Neural progenitor cell (in vitro differentiated cells): ENCODE results near the gene SCCPDH. TPM values are rescaled to one million over a fixed set of nuclear protein-coding genes. Genes with fewer than 3 reads are reported as not detected.
A peak's percentile ranks its signal among the peaks of the same experiment; 100 is the strongest.

Source experiments
- DNase-seq: peaks from one replicate; pipeline ENCODE4 v3.0.0-alpha.2; 2016; ENCODE audit warnings: low spot score
- H2AFZ ChIP-seq: fragments of 200-600 bp; sonication (generic); replicated peaks from 2 replicates; pipeline ENCODE4 v1.6.1; 2016; ENCODE audit warnings: antibody characterized with exemption
- H3F3A ChIP-seq: fragments of 200-600 bp; sonication (generic); 2 replicates; pipeline ENCODE4 v1.6.1; 2016; ENCODE audit warnings: antibody characterized with exemption, low read depth
- H3K27ac ChIP-seq: fragments of 200-600 bp; sonication (generic); 2 replicates; pipeline ENCODE4 v1.5.1; 2016; ENCODE audit warnings: mild to moderate bottlenecking
- H3K27me3 ChIP-seq: fragments of 200-600 bp; sonication (generic); 2 replicates; pipeline ENCODE4 v1.6.1; 2016; ENCODE audit warnings: mild to moderate bottlenecking, moderate library complexity
- H3K36me3 ChIP-seq: fragments of 200-600 bp; sonication (generic); 2 replicates; pipeline ENCODE4 v1.5.1; 2016
- H3K4me1 ChIP-seq: fragments of 200-600 bp; sonication (generic); 2 replicates; pipeline ENCODE4 v1.6.1; 2016; ENCODE audit warnings: mixed run types
- H3K4me2 ChIP-seq: fragments of 200-600 bp; sonication (generic); 2 replicates; pipeline ENCODE4 v1.6.1; 2016
- H3K4me3 ChIP-seq: fragments of 200-600 bp; sonication (generic); 2 replicates; pipeline ENCODE4 v1.5.1; 2016
- H3K79me2 ChIP-seq: fragments of 200-600 bp; sonication (generic); 2 replicates; pipeline ENCODE4 v1.6.1; 2016; ENCODE audit warnings: low read depth
- H3K9ac ChIP-seq: fragments of 200-600 bp; sonication (generic); 2 replicates; pipeline ENCODE4 v1.6.1; 2016
- H3K9me3 ChIP-seq: fragments of 200-600 bp; sonication (generic); 2 replicates; pipeline ENCODE4 v1.5.1; 2016; ENCODE audit warnings: low read depth
- H4K20me1 ChIP-seq: fragments of 200-600 bp; sonication (generic); 2 replicates; pipeline ENCODE4 v1.6.1; 2016; ENCODE audit warnings: low read depth
- H3K27ac Mint-ChIP-seq: 3 replicates; pipeline ENCODE4 v1.8.0; 2021; ENCODE audit warnings: mixed read lengths
- H3K27me3 Mint-ChIP-seq: 2 replicates; pipeline ENCODE4 v1.8.0; 2022; ENCODE audit warnings: low read depth, mild to moderate bottlenecking, inconsistent platforms, moderate library complexity, mixed read lengths; ENCODE audit not compliant: insufficient read depth
- H3K36me3 Mint-ChIP-seq: 3 replicates; pipeline ENCODE4 v1.8.0; 2021; ENCODE audit warnings: mixed read lengths
- H3K4me1 Mint-ChIP-seq: 3 replicates; pipeline ENCODE4 v1.8.0; 2021; ENCODE audit warnings: mixed read lengths
- H3K4me3 Mint-ChIP-seq: 3 replicates; pipeline ENCODE4 v1.8.0; 2021; ENCODE audit warnings: mild to moderate bottlenecking, moderate library complexity, mixed read lengths
- H3K9me3 Mint-ChIP-seq: 3 replicates; pipeline ENCODE4 v1.8.0; 2020; ENCODE audit warnings: mixed read lengths
- EZH2 ChIP-seq: fragments of 200-600 bp; sonication (generic); IDR thresholded peaks from 2 replicates; pipeline ENCODE4 v1.6.1; 2017; ENCODE audit warnings: antibody characterized with exemption, mild to moderate bottlenecking, moderate library complexity
- EZH2phosphoT487 ChIP-seq: fragments of 200-600 bp; sonication (generic); IDR thresholded peaks from 2 replicates; pipeline ENCODE4 v1.6.1; 2017; ENCODE audit warnings: antibody characterized with exemption
- total RNA-seq: library from RNA; depleted of rRNA; stranded (reverse); fragments of >200 nt; gene quantifications from 2 replicates; pipeline ENCODE4 v1.2.3, GENCODE V29; 2015; ENCODE audit warnings: low replicate concordance
- TF ChIP-seq, protein P1 (sequence below): fragments of 200-600 bp; sonication (generic); IDR thresholded peaks from 2 replicates; pipeline ENCODE4 v1.5.1; 2017; ENCODE audit warnings: antibody characterized with exemption, mild to moderate bottlenecking

SCCPDH gene
- total RNA-seq, 1 donor from 2014 or later, result 56.3 TPM

DNA sequence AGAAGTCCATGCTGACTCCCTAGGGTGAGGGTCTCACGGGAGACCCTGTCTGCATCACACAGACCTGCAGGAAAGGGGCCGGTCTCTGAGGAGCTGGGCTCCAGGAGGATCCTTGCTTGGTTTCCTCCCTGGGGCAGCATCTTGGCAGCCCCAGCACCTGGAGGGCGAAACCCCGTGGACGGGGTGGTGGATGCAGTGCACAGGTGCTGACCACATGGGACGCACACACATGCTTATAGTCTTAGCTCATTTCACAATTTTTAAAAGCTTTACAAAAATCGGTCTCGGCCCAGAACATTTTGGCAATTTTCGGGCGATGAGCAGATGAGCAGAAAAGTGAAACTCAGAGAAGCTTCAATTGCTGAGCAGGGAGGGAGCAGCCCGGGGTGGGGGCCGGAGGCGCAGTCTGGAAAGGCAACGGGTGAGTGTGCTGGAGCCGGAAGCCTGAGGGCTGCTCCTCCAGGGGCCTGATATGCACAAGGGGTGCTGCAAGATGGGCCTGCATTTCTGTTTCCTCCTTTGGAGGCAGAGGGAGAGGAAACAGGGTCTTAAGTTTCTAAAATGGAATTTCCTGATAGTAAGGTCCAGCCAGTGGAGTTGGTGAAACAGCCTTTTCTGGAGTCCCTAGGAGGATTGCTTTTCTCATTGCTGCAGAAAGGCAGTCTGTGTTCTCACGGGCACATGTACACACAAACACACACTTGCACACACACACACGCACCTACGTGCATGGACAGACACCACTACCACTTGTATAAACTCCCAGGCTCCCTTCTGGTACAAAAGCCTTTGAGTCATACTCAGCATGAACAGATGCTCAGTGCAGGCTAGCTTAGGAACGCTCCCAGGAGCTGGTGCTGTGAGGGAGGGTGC, 60.6 kb downstream of the SCCPDH start:
- H3K36me3 Mint-ChIP-seq, result peaks cover 15% of the 10 kb centered on the region
- peaks cover 11% of the 10 kb centered on the region for H3K4me1 ChIP-seq
- H3F3A ChIP-seq, result no peaks in the 10 kb centered on the region
- TF ChIP-seq EZH2, result no peak
- no peak for TF ChIP-seq EZH2phosphoT487
- TF ChIP-seq, protein P1, sequence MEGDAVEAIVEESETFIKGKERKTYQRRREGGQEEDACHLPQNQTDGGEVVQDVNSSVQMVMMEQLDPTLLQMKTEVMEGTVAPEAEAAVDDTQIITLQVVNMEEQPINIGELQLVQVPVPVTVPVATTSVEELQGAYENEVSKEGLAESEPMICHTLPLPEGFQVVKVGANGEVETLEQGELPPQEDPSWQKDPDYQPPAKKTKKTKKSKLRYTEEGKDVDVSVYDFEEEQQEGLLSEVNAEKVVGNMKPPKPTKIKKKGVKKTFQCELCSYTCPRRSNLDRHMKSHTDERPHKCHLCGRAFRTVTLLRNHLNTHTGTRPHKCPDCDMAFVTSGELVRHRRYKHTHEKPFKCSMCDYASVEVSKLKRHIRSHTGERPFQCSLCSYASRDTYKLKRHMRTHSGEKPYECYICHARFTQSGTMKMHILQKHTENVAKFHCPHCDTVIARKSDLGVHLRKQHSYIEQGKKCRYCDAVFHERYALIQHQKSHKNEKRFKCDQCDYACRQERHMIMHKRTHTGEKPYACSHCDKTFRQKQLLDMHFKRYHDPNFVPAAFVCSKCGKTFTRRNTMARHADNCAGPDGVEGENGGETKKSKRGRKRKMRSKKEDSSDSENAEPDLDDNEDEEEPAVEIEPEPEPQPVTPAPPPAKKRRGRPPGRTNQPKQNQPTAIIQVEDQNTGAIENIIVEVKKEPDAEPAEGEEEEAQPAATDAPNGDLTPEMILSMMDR, result no peak
- no peak overlapping the region for H2AFZ ChIP-seq
- H3K4me1 Mint-ChIP-seq, result peaks cover 15% of the 10 kb centered on the region
- peak overlapping the region; percentile 42 for H3K27ac Mint-ChIP-seq
- H3K9me3 Mint-ChIP-seq, result no peaks in the 10 kb centered on the region
- H3K79me2 ChIP-seq, result no peaks in the 10 kb centered on the region
- DNase-seq, result no peak
- no peaks in the 10 kb centered on the region for H4K20me1 ChIP-seq
- no peak overlapping the region for H3K4me3 Mint-ChIP-seq
- no peaks in the 10 kb centered on the region for H3K36me3 ChIP-seq
- H3K27ac ChIP-seq, result no peak overlapping the region
- H3K9me3 ChIP-seq, result no peaks in the 10 kb centered on the region
- H3K9ac ChIP-seq, result no peak overlapping the region
- H3K4me2 ChIP-seq, result no peak overlapping the region
- H3K4me3 ChIP-seq, result no peak overlapping the region
- peaks cover 6% of the 10 kb centered on the region for H3K27me3 Mint-ChIP-seq
- no peaks in the 10 kb centered on the region for H3K27me3 ChIP-seq

DNA sequence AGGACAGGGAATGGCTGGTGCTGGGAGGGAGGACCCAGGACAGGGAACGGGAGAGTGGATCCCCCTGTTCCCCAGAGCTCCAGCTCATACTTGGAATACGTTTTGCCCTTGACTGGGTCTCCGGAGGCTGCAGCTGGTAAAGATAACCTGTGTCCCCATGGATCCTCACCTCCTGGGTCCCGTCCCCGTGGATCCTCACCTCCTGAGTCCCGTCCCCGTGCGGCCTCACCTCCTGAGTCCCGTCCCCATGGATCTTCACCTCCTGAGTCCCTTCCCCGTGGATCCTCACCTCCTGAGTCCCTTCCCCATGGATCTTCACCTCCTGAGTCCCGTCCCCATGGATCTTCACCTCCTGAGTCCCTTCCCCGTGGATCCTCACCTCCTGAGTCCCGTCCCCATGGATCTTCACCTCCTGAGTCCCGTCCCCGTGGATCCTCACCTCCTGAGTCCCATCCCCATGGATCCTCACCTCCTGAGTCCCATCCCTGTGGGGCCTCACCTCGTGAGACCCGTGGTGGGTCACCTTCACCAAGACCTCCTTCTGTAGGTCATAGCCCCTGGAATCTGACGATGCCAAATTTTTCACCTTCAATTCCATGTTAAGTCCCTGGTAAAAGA, 61.4 kb downstream of the SCCPDH start:
- Histone ChIP-seq H3K9ac (no peak overlapping the region), H3K9me3 (no peaks in the 10 kb centered on the region), H3K27ac (no peak overlapping the region), H4K20me1 (no peaks in the 10 kb centered on the region), H3K27me3 (no peaks in the 10 kb centered on the region), H3F3A (no peaks in the 10 kb centered on the region), H3K79me2 (no peaks in the 10 kb centered on the region), H3K4me3 (no peak overlapping the region), H3K36me3 (no peaks in the 10 kb centered on the region), H2AFZ (no peak overlapping the region), H3K4me1 (peaks cover 11% of the 10 kb centered on the region), H3K4me2 (no peak overlapping the region)
- DNase-seq, result no peak
- Mint-ChIP-seq H3K4me1 (peaks cover 17% of the 10 kb centered on the region), H3K27ac (peak overlapping the region; percentile 42), H3K4me3 (no peak overlapping the region), H3K27me3 (peaks cover 10% of the 10 kb centered on the region), H3K9me3 (no peaks in the 10 kb centered on the region), H3K36me3 (peaks cover 12% of the 10 kb centered on the region)
- TF ChIP-seq EZH2 (no peak), EZH2phosphoT487 (no peak)
- TF ChIP-seq, protein P1, result no peak

DNA sequence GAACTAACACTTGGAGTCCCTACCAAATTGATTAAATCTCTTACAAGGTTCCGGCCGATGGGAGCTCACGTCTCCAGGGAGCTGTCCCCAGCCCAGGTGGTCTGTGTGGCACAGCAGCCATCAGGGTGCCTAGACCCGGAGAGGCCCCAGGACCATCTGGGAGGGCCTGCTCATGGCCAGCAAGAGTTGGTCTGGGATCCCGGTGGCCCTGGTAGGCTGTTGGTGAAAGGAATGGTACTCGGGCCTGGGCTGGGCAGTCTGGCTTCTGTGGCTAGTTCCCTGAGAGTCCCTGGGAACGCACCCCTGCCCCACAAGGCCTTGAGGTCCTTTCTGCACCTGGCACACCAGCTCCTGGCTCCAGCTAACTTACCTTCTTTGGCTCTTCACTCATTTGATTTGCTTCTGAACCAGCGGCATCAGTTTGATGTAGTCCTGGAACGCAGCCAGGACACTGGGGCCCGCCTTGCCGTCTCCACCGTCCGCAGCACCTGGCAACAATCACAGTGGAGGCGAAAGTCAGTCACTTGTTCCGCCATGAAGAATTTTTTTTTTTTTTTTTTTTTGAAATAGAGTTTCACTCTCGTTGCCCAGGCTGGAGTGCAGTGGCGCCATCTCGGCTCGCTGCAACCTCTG, 62.5 kb downstream of the SCCPDH start:
- Histone ChIP-seq H3K9me3 (no peaks in the 10 kb centered on the region), H3K79me2 (no peaks in the 10 kb centered on the region), H3K27ac (no peak overlapping the region), H3K4me1 (peaks cover 11% of the 10 kb centered on the region), H3K9ac (no peak overlapping the region), H3K36me3 (no peaks in the 10 kb centered on the region), H3K4me2 (no peak overlapping the region), H3F3A (no peaks in the 10 kb centered on the region), H4K20me1 (no peaks in the 10 kb centered on the region), H3K4me3 (no peak overlapping the region), H3K27me3 (no peaks in the 10 kb centered on the region), H2AFZ (no peak overlapping the region)
- no peak for DNase-seq
- H3K27me3 Mint-ChIP-seq, result peaks cover 10% of the 10 kb centered on the region
- H3K27ac Mint-ChIP-seq, result peak overlapping the region; percentile 84
- peaks cover 16% of the 10 kb centered on the region for H3K4me1 Mint-ChIP-seq
- no peaks in the 10 kb centered on the region for H3K9me3 Mint-ChIP-seq
- TF ChIP-seq, protein P1, result no peak
- TF ChIP-seq EZH2phosphoT487, result no peak
- no peak for TF ChIP-seq EZH2
- no peak overlapping the region for H3K4me3 Mint-ChIP-seq
- peaks cover 6% of the 10 kb centered on the region for H3K36me3 Mint-ChIP-seq
